ENCODE results near the gene KIAA0825. TPM values are rescaled to one million over a fixed set of nuclear protein-coding genes. Genes with fewer than 3 reads are reported as not detected.

The KIAA0825 gene
- total RNA-seq, 4 donors from 2014 or later = 2.5 to 9.3 (median 5.3) TPM

GRCh38 chr5:94223235-94223634 is 395.2 kb downstream of the KIAA0825 start:
- no peak for ATAC-seq (ENCODE audit: low FRiP score)

GRCh38 chr5:94218374-94218773 is 400.0 kb downstream of the KIAA0825 start:
- ATAC-seq (ENCODE audit: low FRiP score) (no peak), DNase-seq (ENCODE audit: low spot score) (no peak)
- no peak for TF ChIP-seq CTCF (IDR thresholded peaks at IDR 0.05)

More at GRCh38 chr5:94223235-94223634, 395.2 kb downstream of the KIAA0825 start:
- no peak for DNase-seq (ENCODE audit: low spot score)
- no peak for TF ChIP-seq CTCF (IDR thresholded peaks at IDR 0.05)

GRCh38 chr5:94217745-94218144 is 400.7 kb downstream of the KIAA0825 start:
- DNase-seq (ENCODE audit: low spot score) (no peak), ATAC-seq (ENCODE audit: low FRiP score) (no peak)
- no peak for TF ChIP-seq CTCF (IDR thresholded peaks at IDR 0.05)

- ATAC-seq (ENCODE audit: low FRiP score) (no peak), DNase-seq (ENCODE audit: low spot score) (no peak)
- TF ChIP-seq CTCF (IDR thresholded peaks at IDR 0.05) = no peak
These were observed 401.2 kb downstream of the KIAA0825 start for GRCh38 chr5:94217216-94217615.

GRCh38 chr5:94212476-94212875 is 405.9 kb downstream of the KIAA0825 start:
- ATAC-seq (ENCODE audit: low FRiP score) = no peak
- no peak for DNase-seq (ENCODE audit: low spot score)
- no peak for TF ChIP-seq CTCF (IDR thresholded peaks at IDR 0.05)

- TF ChIP-seq CTCF (IDR thresholded peaks at IDR 0.05) = no peak
- DNase-seq (ENCODE audit: low spot score) (no peak), ATAC-seq (ENCODE audit: low FRiP score) (no peak)
These were observed 408.5 kb downstream of the KIAA0825 start for GRCh38 chr5:94209774-94210355.

- no peak for ATAC-seq (ENCODE audit: low FRiP score)
- no peak for TF ChIP-seq CTCF (IDR thresholded peaks at IDR 0.05)
- no peak for DNase-seq (ENCODE audit: low spot score)
These were observed 409.1 kb downstream of the KIAA0825 start for GRCh38 chr5:94209272-94209671.

All from omental fat pad (tissue), 4 donors.